Measurements from ENCODE around the gene NACAD.
A peak's percentile ranks its signal among the peaks of the same experiment; 100 is the strongest.

Gene NACAD

DNA sequence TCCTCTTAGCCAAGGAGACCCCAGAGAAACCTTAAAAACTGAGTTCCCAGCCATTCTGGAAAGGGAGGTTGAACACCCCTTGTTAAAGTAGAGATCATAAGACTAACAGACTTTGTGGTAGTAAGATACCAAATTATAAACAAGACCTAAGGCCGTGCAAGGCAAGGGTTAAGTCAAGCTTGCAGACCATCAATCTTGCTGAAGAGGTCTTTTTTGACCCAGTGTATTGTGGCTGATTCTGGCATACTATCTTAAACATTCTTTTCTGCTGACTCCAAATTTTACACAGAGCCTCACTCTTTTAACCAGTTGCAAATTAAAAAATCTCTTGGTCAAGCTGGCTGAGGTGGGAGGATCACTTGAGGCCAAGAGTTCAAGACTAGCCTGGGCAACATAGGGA is 23.9 kb upstream of the NACAD start:
- DNase-seq, result no peak

DNA sequence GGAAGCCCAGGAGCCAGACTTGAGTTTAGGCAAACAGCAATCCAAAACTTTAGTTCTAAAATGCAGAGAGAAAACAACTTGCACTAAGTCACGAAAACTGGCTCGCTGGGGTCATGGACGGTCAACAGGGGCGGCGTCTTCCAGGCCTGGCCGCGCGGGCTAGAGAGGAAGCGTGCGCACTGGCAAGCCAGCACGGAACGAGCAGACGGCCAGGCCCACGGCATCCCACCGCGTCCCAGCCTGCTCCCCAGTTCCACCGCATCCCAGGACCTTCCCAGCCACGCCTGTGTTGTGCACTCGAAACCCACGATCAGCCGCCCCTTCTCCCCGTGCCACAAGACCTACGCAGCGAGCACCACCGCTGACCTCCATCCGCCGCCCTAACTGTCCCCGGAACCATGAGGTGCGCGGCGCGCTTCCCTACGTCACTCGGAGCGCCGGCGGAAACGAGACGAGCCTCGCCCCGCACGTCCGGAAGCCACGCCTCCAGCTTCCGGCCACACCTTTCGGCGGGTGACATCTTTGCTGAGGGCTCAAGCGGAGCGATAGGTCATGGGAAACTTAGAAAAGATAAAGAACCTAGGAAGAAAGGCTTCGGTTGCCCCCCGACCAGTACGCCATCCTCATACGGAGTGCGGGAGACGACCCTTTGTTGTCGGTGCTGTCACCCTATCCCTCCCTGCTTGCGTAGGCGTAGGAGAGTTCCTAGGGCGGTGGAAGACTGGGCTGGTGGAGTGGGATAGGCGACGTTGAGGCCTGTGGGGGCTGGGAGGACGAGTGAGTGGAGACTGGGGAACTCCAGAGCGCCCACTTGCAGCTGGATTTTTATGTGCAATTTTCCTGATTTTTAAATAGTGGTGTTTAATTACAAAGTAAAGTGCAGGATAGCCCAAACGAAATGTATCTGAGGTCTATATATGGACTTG is 22.8 kb upstream of the NACAD start, which contains the start of gene TBRG4:
TBRG4 (minus strand) TSS at position 400 of the 926 bp plus-strand sequence. CDS start 2,460 bp downstream, outside the sequence.
- peak; percentile 98 for DNase-seq

DNA sequence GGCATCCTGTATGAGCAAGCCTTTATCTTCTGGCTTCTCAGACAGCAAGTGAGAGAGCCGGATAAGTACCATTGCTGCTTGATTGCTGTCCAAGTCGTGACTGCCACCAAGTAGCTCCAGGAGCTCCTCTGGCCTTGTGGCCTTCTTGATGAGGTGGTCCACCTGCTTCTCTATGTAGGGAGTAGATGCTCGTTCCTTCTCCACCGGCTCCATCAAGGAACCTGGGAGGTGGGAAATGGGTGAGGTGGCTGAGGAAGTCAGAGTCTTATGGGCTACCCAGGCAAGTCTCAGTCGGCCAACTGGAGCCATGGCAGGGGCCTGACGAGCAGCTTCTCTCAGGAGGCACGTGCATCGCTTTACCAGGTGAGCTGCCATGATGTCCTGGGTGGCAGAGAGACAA is 20.1 kb upstream of the NACAD start:
- no peak for DNase-seq

DNA sequence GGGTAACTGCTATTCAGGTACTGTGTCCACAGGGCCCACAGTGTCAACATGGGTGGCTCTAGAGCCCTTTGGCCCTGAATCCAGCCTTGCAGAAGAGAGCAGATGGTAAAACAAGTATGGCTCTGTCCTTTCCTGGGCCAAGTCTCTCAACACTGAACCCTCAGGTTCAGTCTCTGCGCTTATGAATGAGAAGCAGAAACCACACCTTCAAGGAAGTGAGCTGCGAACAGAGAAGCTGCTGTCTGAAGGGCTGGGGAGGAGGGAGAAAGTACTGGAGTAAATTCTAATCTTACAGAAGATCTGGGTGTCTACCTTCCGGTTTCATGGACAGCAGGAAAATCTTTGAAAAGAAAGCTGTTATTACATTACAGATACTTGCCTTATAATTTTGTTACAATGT is 18.6 kb upstream of the NACAD start:
- no peak for DNase-seq

DNA sequence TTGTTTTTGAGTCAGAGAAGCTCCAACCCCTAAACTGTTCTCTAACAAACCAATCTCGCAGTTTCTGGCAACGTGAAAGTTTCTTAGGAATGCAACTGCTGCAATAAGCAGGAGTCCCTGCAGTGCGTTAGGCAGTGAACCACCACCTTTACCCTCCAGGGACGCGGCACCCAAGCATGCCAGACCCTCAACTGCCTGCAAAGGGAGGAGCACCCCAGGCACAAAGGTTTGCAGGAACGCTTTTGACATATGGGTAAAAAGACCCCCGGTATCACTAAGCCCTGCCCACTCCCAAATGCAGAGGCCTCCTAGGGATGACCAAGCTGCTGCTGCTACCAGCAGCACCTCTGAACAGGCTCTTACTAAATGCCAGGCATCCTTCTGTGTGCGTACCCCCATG is 18.1 kb upstream of the NACAD start:
- no peak for DNase-seq

DNA sequence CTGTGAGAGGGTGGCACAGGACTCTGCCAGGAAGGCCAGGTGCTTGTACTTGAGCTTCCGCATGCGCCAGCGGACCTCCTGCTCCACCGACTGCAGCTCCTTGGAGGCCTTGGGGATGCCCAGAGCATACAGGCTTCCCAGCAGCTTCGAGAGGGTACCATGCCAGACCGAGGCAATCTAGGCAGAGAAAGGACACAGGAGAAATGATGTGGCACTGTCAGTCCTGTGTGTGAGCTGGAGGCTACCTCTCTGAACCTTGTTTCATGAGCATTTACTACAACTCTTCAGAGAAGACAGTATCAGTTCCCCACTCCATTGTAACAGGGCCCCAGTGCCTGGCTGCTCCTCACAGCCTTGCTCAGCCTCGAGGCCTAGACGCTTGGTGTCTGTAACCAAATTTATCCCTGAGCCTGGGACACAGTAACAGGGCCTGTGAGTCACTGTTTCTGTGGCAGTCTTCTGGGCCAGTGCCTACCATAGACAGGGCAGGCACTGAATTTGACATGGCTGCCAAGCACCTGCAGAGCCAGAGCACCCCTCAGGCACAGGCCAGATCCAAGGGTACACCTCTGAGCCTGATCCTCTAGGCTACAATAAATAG is 16.9 kb upstream of the NACAD start:
- DNase-seq, result no peak

DNA sequence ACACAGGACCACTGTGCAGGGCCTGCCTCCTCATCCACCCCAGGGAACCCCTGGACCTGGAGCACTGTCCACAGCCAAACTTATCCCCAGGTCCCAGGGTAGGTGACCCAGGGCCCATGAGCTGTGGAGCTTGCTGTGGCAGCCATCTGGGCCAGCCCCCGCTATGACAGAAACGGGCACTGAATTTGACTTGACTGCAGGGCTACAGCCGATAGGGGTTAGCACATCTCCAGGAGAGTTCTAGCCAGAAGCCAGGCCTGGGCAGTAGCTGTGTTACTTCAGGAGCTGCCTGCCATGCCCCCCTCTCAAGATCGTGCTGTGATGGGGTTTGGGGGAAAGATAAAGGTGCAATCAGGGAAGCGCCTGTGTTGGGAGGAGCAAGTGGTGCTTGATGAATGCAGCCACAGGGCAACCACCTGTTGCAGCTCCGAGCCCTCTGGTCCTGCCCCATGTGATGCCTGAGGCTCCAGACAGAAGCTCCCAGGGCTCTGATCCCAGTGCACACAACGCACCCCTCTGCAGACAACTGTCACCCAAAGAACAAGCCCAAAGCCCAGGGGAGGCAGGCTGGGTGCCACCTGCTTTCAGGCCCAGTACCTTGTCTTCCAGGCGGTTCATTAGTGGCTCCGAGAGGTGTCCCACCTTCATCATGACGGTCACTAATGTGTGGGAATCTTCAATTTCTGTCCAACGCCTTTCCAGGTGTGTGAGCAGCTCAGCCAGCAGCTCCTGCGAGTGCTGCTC is 16.2 kb upstream of the NACAD start:
- no peak for DNase-seq

DNA sequence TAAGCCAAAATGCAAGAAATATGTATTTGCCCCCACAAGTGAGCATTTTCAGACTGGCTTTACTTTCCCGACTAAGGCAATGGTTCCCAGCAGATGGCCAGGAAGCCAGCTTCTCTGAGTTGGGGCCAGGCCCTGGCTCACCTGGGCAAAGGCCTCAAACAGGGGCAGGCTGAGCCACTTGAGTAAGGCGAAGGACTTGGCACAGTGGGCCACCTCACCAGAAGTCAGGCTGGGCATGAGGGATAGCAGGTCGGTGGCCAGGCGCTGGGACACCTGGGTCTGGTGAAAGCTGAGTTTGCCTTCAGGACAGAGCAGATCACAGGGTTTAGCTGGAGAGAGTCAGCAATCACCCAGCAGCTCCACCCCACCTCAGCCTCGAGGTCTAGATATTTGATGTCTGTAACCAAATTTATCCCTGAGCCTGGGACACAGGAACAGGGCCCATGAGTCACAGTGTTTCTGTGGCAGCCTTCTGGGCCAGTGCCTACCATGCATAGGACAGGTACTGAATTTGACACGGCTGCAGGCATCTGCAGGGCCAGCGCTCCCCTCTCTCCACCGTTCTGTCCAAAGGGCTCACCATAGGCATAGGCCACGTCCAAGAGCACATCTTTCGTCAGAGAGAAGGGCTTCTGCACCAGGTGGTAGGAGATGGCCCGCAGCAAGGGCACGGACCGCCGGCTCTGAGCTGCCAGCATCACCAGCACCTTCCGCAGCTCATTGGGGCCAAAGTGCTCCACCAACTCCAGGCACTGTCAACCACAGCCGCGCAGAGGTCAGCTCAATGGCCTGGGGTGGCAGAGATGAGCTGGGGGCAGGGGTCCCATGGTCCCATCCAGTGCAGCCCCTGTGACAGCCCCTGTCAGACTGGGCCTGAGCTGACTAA is 15.4 kb upstream of the NACAD start:
- no peak for DNase-seq

DNA sequence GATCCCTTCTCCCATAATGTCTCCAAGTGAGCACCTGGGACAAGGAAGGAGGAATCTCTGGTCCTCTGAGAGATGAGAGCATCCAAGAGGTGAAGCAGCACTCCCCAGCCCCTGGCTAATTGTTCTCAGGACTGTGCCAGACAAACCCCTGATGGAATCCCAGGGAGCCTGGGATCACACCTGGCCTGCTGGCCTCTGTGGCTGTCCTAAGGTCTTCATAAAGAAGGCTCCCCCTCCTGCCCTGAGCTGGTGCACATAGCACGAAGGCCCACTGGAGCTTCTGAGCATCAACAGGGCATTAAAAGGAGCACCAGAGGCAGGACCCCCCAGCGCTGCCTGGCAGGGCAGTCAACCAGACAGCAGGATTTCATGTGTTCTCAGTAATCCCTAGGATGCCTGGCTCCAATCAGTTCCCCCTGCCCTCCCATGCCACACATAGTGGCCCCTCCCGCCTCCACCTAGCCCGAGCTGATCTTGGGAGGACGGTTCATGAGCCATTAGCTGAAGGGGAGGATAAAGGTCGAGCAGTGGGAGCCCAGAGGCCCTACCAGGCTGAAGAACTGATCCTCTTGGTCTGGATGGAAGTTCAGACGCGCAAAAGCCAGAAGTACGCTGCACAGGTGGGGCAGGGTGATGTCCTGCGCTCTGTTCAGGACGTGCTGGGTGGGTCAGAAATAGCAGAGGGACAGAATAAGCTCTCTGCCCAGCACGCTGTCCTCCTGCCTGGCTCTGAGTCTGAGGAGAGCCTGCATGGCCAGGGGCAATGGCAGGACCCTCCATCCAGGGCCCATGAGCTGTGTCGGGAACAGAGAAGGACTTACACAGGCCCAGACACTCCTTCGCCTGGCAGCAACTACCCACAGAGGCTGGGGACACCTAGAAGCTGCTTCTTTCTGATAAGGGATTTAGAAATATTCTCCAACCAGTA is 14.3 kb upstream of the NACAD start:
- DNase-seq, result no peak

DNA sequence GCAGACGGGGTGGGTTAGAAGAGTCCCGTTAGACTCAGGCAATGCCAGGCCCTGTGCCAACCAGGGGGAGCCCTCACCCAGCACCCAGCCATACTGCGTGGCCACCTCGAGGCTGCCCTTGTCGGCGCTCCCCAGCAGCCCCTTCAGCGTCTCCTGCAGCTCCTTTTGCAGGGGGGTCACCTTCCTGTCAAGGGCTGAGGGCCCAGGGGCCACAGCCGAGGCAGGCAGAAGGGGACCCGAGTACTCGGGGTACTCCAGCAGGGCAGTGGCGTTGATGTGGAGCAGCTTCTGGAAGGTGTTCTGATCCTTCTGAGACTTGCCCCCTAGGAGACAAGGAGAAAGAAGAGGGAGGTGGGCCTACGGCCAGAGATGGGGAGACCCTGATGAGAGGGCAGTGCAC is 13.0 kb upstream of the NACAD start:
- DNase-seq, result no peak

DNA sequence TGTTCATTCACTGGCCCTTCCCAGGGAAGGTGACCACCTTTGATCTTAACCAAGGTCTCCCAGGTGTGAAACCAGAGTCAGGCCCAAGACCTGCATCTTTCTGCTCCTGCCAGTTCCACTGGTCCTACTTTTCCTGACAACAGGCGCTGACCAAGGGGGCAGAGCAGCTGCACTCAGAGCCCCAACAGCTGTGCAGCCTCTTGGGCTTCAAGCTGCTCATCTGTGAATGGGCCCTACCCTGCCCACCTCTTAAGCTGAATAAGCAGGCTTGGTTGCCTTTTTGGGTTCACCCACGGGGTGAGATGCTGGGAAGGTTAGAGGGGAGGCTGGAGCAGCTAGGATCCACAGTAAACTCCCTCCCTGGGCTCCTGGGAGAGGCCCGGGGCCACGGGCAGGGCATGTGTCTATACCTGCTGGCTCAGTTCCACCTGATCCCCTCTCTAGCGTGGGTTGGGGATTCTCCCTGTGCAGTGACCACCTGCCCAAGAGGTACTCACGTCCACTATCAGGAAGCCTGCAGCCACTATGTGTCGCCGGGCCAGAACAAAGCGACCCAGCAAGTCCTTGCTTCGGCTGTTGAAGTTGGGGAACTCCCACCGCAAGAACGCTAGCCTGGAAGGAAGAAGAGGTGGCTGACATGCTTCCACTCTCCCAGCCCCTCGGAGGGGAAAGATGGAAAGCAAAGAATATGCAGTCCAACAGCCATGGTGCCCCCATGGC is 12.2 kb upstream of the NACAD start:
- no peak for DNase-seq

DNA sequence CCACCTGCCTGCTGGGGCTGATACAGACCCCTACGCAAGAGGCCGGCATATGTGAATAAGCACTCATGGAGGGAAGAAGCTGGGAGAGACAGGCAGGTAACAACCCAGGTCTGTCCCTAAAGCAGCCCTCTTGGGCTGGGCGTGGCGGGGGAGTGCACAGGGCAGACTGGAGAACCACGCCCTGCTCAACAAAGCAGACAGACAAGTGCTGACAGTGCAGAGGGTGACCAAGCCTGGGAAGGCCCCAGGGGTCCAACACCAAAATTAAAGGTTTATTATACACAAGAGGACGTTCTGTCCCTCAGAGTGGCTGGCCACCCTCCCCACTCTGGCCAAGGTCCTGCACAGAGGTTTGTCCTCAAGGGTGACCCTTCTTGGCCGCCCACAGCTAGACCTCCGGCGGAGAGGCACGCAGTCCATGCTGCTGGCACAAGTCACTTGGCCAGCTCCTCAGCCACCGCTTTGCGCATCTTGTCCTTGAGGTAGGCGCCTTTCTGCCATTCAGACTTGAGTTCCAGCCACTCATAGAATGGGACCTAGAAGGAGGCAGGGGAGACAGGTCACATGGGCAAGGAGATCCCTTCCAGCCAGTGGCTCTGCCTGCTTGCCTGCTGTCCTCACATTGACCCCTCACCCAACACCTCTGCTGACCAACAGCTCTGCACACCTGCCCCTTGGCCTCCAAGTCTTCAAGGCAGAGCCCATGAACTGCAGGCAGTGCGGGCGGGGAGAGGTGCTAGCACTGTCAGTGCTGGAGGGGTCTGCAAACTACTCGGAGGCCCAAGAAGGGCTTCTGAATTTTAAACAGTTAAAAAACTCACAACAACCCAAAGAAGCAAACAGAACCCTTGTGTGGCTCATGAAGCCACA is 11.4 kb upstream of the NACAD start:
- DNase-seq, result no peak

DNA sequence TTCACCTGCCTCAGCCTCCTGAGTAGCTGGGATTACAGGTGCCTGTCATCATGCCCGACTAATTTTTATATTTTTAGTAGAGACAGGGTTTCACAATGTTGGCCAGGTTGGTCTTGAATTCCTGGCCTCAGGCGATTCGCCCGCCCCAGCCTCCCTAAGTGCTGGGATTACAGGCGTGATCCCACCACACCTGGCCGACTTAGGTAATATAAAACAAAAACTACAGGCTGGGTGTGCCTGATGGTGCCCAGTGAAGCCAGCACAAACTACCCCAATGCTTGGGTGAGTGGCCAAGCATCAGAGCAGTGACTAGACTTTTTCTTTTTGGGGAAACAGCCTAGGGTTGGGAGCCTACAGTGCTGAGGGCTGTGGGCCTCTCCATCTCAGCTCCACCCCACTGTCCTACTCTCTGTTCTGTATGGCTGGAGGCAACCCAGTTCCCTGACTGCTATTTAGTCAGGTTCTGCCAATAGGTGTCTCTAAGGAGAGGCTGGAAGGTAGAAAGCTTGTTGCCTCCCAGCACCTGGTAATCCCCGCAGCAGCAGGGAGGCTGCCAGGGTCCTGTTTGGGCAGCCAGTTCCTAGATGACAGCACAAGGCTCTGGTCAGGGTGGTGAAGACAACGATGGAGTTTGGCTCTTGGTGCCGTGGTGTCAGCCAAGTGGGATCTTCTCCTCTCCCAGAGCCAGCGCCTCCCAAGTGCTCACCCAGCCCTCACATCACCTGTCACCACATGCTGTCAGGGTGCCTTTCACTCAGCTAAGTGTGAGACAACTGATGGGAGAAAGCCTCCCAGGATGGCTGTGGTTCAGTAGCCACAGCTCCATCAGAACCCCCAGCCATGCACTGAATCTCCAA is 10.4 kb upstream of the NACAD start:
- DNase-seq, result no peak

DNA sequence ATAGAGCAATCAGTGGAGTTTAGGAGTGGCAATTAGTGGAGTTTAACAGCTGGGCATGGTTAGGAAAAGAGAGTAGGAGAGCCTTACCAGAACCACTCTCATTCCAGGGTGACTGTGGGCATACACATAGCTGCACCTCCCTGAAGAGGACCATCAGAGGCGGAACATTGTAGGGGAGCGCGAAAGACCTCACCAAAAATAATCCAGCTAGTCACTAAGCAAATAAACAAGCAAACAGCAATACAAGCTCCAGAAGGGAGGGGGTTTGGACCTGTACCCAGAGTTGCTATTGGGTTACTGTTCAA is 4.1 kb upstream of the NACAD start:
- no peak for DNase-seq

DNA sequence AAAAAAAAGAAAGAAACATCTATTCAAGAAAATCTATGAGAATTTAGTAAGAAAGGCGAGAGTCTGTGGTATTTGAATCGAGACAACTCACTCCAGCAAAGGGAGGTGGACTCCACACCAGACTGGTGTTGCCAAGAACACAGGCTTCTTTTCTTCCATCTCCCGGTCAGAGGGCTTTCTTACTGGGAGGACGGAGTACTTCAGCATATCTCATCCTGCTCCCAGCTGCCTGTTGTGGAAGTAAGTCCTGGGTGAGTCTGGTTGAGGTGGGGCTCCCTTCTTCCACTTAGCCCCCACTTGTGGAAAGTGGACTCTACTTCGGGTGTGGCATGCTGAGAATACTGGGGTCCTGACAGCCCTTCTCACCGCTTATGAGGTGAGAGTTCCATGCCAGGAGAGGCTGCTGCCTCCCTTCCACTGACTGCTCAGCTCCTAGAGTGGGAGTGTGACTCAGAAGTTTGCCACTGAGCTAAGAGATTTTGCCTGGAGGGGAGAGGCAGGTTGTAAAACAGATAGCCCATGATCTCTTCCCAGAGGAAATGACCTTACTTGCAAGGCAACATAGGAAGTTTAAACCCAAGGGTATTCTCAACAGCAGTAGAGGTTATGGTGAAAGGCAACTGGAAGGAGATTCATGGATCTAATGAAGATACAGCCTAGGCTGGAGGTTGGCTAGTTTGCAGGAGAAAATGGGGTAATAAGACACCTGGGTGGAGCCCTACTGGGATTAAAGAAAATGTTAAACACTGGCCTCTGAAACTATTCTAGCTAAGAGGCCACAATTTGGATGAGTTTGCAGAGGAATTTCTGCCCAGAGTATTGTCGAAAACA is 3.5 kb upstream of the NACAD start:
- DNase-seq, result no peak

DNA sequence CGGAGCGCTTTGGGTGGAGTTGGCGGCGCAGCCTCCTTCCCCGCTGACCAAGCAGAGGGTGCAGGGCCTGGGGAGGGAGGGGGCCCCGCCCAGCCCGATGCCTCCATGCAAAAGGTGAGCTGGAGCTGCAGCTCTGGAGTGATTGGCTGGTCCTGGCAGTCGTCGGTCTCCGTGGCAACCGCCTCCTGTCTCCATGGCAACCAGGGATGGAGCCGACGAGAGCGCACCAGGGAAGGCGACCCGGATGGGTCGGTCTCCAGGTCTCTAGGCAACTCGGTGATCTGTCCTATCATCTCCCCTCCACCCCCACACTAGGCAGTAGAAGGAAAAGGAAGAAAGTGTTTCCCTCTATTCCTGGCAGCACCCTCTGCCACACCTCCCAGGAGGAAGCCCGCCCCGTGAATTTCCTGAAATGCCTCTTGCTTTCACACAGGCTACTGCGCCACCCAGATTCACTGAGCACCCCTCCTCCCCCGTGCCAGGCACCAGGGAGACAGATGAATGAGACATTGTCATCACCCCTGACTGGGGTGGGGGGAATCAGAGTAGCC is 647 bp upstream of the NACAD start:
- peak; percentile 63 for DNase-seq

DNA sequence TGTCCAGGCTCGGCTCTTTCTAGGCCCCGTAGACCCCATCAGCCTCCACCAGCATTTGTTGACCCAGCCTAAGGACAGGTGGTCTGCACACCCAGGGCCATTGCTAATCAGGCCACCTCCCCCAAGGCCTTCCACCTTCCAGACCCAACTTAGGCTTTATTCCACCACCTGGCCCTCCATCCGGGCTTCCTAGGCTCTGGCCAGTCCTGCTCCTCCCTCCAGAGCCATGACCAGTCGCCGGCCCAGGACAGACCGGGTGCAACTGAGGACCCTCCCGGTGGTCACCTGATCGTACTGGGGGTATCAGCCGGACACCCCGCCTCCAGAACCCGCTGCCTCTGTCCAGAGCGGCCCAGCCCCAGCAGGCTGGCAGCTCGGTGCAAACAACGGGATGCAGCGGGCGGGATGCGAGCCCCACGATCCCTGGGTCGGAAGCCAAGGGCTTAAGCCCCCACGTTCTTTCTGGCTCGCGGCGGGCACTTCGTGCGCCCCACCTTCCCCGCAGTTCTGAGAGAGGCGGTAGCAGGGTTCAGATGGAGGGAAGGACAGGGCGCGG is 545 bp downstream of the NACAD start:
- DNase-seq, result no peak
